Neural cell (in vitro differentiated cells): ENCODE data around the gene MTA1.

Source experiments
- MXI1 ChIP-seq: fragments of 450-650 bp; conservative IDR thresholded peaks from 2 replicates; pipeline ENCODE4 v1.6.1; 2014; ENCODE audit warnings: antibody characterized with exemption, mild to moderate bottlenecking; ENCODE audit not compliant: poor library complexity, severe bottlenecking
- RAD21 ChIP-seq: fragments of 450-650 bp; conservative IDR thresholded peaks from 2 replicates; pipeline ENCODE4 v1.6.1; 2014; ENCODE audit warnings: antibody characterized with exemption, mild to moderate bottlenecking, moderate library complexity
- TAF1 ChIP-seq: IDR thresholded peaks from 2 replicates; pipeline ENCODE4 v1.6.1; 2012; ENCODE audit warnings: low read depth
- TF ChIP-seq, protein P1 (sequence below): fragments of 450-650 bp; IDR thresholded peaks from 2 replicates; pipeline ENCODE4 v1.5.1; 2014; ENCODE audit warnings: antibody characterized with exemption, mild to moderate bottlenecking, moderate library complexity; ENCODE audit not compliant: poor library complexity, severe bottlenecking

- TF ChIP-seq, protein P1, sequence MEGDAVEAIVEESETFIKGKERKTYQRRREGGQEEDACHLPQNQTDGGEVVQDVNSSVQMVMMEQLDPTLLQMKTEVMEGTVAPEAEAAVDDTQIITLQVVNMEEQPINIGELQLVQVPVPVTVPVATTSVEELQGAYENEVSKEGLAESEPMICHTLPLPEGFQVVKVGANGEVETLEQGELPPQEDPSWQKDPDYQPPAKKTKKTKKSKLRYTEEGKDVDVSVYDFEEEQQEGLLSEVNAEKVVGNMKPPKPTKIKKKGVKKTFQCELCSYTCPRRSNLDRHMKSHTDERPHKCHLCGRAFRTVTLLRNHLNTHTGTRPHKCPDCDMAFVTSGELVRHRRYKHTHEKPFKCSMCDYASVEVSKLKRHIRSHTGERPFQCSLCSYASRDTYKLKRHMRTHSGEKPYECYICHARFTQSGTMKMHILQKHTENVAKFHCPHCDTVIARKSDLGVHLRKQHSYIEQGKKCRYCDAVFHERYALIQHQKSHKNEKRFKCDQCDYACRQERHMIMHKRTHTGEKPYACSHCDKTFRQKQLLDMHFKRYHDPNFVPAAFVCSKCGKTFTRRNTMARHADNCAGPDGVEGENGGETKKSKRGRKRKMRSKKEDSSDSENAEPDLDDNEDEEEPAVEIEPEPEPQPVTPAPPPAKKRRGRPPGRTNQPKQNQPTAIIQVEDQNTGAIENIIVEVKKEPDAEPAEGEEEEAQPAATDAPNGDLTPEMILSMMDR = no peak
- TF ChIP-seq TAF1 (no peak), MXI1 (no peak), RAD21 (no peak)
These were observed 65.4 kb downstream of the MTA1 start for GRCh38 chr14:105484997-105485393.
